Esophagus (tissue), 2 donors: ENCODE results near the gene KCTD1. TPM values are rescaled to one million over a fixed set of nuclear protein-coding genes. Genes with fewer than 3 reads are reported as not detected.

Experiments
- H3K27ac ChIP-seq, 2 donors: one replicate each; pipeline ENCODE4 v1.5.1; 2013; ENCODE audit warnings: low read depth in 2 of 2, mild to moderate bottlenecking in 2 of 2, inconsistent platforms in 1 of 2, low read length in 1 of 2, moderate library complexity in 1 of 2
- H3K27me3 ChIP-seq, 2 donors: one replicate each; pipeline ENCODE4 v1.6.1; 2013; ENCODE audit warnings: low read length in 2 of 2, control low read depth in 1 of 2, mild to moderate bottlenecking in 1 of 2; ENCODE audit not compliant: insufficient read depth in 2 of 2, control insufficient read depth in 1 of 2
- H3K36me3 ChIP-seq, 2 donors: one replicate each; pipeline ENCODE4 v1.6.1; 2013; ENCODE audit warnings: low read length in 1 of 2; ENCODE audit not compliant: control insufficient read depth in 2 of 2, insufficient read depth in 2 of 2
- H3K4me1 ChIP-seq, 2 donors: one replicate each; pipeline ENCODE4 v1.6.1; 2013; ENCODE audit warnings: low read length in 1 of 2; ENCODE audit not compliant: control insufficient read depth in 2 of 2, insufficient read depth in 2 of 2
- H3K4me3 ChIP-seq, 2 donors: one replicate each; pipeline ENCODE4 v1.5.1; 2013; ENCODE audit warnings: low read length in 2 of 2, mild to moderate bottlenecking in 2 of 2, low read depth in 1 of 2, moderate library complexity in 1 of 2
- H3K9me3 ChIP-seq, 2 donors: one replicate each; pipeline ENCODE4 v1.6.1; 2013; ENCODE audit warnings: mild to moderate bottlenecking in 2 of 2, low read depth in 1 of 2, low read length in 1 of 2, moderate library complexity in 1 of 2; ENCODE audit not compliant: control insufficient read depth in 2 of 2, insufficient read depth in 1 of 2
- WGBS, 2 donors: extraction: QIAGEN DNeasy Blood & Tissue Kit; methylation state at CpG; one replicate each; pipeline ENCODE4 v1.1.7; 2013; 5-methylcytosine and 5-hydroxymethylcytosine counted together
- polyA plus RNA-seq, 2 donors: library from polyadenylated mRNA; stranded (reverse); fragments of 200-250 nt; gene quantifications; one replicate each; pipeline ENCODE4 v1.2.3, GENCODE V29; 2013
- donor health status: healthy with polysubstance abuse.
- donor health status: Bipolar disorder and iron deficiency.

The KCTD1 gene
- polyA plus RNA-seq, 2 donors, result 47.4 to 51.8 TPM

GRCh38 chr18:26424428-26425147 lies 123.8 kb downstream of the KCTD1 start:
- Histone ChIP-seq H3K4me1 (no peaks in the 10 kb centered on the region), H3K9me3 (no peaks in the 10 kb centered on the region), H3K36me3 (no peaks in the 10 kb centered on the region)

GRCh38 chr18:26422472-26423162 lies 125.7 kb downstream of the KCTD1 start:
- no peak overlapping the region for H3K4me3 ChIP-seq
- H3K36me3 ChIP-seq, result no peaks in the 10 kb centered on the region
- H3K9me3 ChIP-seq, result no peaks in the 10 kb centered on the region
- H3K4me1 ChIP-seq, result no peaks in the 10 kb centered on the region
- H3K27me3 ChIP-seq, result no peaks in the 10 kb centered on the region
- 85 to 90% methylated on average over 6 of the region's 6 CpGs for WGBS, 2 donors
- no peak overlapping the region for H3K27ac ChIP-seq

More at GRCh38 chr18:26424428-26425147, 123.8 kb downstream of the KCTD1 start:
- Histone ChIP-seq H3K27ac (no peak overlapping the region), H3K4me3 (no peak overlapping the region), H3K27me3 (no peaks in the 10 kb centered on the region)
- WGBS, 2 donors, result 54 to 65% methylated on average over 4 of the region's 4 CpGs

GRCh38 chr18:26421931-26422330 lies 126.4 kb downstream of the KCTD1 start:
- WGBS, 2 donors, result 84 to 90% methylated on average over 9 of the region's 9 CpGs

DNA sequence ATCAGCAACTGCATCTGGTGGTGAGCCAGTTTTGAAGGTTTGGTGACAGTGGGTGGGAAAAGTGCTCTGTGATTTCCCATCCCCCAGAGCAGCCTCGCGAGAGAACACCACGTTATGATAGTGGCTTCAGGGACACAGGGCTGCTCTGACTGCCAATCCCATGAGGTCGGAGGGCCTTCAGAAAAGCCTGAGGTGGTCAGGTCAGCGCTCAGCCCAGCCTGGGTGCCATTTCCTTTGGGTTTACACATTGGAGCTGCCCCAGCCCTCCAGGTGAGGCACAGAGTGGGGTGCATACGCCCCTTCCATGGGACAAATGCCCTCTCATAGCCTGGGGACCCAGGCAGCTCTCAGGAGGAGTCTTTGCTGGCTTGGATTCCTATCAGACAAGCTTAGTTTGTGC lies 126.8 kb downstream of the KCTD1 start:
- Histone ChIP-seq H3K27me3 (no peaks in the 10 kb centered on the region), H3K4me3 (no peak overlapping the region), H3K9me3 (no peaks in the 10 kb centered on the region), H3K36me3 (no peaks in the 10 kb centered on the region), H3K4me1 (no peaks in the 10 kb centered on the region), H3K27ac (no peak overlapping the region)
- WGBS, 2 donors, result 82 to 94% methylated on average over 6 of the region's 6 CpGs

More at GRCh38 chr18:26421931-26422330, 126.4 kb downstream of the KCTD1 start:
- Histone ChIP-seq H3K4me3 (no peak overlapping the region), H3K36me3 (no peaks in the 10 kb centered on the region), H3K9me3 (no peaks in the 10 kb centered on the region), H3K4me1 (no peaks in the 10 kb centered on the region), H3K27ac (no peak overlapping the region), H3K27me3 (no peaks in the 10 kb centered on the region)

GRCh38 chr18:26419746-26420145 lies 128.6 kb downstream of the KCTD1 start:
- Histone ChIP-seq H3K36me3 (no peaks in the 10 kb centered on the region), H3K4me1 (no peaks in the 10 kb centered on the region), H3K9me3 (no peaks in the 10 kb centered on the region), H3K27me3 (no peaks in the 10 kb centered on the region), H3K4me3 (no peak overlapping the region), H3K27ac (no peak overlapping the region)
- 73 to 78% methylated on average over 9 of the region's 9 CpGs for WGBS, 2 donors

DNA sequence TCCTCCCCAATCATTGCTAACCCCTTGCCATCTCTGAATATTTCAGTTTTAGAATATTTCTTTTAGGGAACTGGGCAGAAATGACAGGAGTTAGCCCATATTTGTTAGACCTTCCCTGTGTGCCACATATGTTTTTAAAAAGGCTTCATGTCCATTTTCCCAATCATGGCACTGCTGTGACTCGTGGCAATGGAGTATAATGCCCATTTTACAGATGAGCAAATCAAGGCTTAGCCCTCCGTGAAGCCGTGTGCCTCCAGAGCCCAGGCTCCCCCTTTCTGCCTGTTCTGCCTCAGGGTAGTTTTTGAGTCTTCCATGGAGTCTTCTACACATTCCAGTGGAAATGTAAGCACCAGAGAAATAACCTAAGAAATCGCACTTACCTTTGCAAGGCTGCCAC lies 130.1 kb downstream of the KCTD1 start:
- no peak overlapping the region for H3K27ac ChIP-seq
- H3K9me3 ChIP-seq, result no peaks in the 10 kb centered on the region
- 90 to 92% methylated on average over 4 of the region's 4 CpGs for whole genome bisulfite sequencing, 2 donors
- no peaks in the 10 kb centered on the region for H3K36me3 ChIP-seq
- H3K4me3 ChIP-seq, result no peak overlapping the region
- no peaks in the 10 kb centered on the region for H3K27me3 ChIP-seq
- H3K4me1 ChIP-seq, result no peaks in the 10 kb centered on the region

GRCh38 chr18:26417190-26417589 lies 131.2 kb downstream of the KCTD1 start:
- Histone ChIP-seq H3K27ac (no peak overlapping the region), H3K36me3 (no peaks in the 10 kb centered on the region), H3K4me1 (no peaks in the 10 kb centered on the region), H3K27me3 (no peaks in the 10 kb centered on the region), H3K4me3 (no peak overlapping the region), H3K9me3 (no peaks in the 10 kb centered on the region)
- WGBS, 2 donors, result 94 to 96% methylated on average over 12 of the region's 12 CpGs

DNA sequence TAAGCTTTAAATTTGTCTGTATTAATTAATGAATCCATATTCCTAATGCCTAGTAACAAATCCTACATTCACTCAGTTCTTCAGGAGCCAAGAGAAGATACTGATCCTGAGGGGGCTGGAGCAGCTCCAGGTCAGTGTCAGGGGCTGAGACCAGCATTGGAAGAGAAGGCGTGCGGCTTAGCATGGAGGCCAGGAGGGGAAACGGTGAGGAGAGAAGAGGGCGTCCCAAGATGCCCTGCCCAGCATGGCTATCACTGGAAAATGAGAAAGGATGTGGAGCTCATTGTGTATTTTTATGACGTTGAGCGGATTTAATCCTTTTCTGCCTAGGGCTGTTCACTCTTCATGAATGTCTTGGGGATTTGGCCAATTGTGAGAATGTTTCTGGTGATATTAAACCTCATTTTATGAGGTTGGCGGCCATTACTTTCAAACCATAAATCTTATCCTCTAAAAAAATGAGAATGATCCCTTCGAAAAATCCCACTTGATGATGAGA lies 131.7 kb downstream of the KCTD1 start:
- no peaks in the 10 kb centered on the region for H3K4me1 ChIP-seq
- 86 to 94% methylated on average over 8 of the region's 8 CpGs for WGBS, 2 donors
- no peaks in the 10 kb centered on the region for H3K27me3 ChIP-seq
- H3K36me3 ChIP-seq, result no peaks in the 10 kb centered on the region
- H3K4me3 ChIP-seq, result no peak overlapping the region
- no peaks in the 10 kb centered on the region for H3K9me3 ChIP-seq
- H3K27ac ChIP-seq, result no peak overlapping the region

GRCh38 chr18:26415631-26416030 lies 132.7 kb downstream of the KCTD1 start:
- Histone ChIP-seq H3K9me3 (no peaks in the 10 kb centered on the region), H3K36me3 (no peaks in the 10 kb centered on the region), H3K4me1 (no peaks in the 10 kb centered on the region), H3K27ac (no peak overlapping the region), H3K4me3 (no peak overlapping the region), H3K27me3 (no peaks in the 10 kb centered on the region)
- WGBS, 2 donors, result 80 to 84% methylated on average over 7 of the region's 7 CpGs
